GM12872 (cell line): ENCODE measurements around the gene GLI3.

Experiments used
- TF ChIP-seq, protein P1 (sequence below): IDR thresholded peaks from 3 replicates; pipeline ENCODE4 v1.5.1; 2011; ENCODE audit warnings: low read depth, mild to moderate bottlenecking, low read length, moderate library complexity; ENCODE audit not compliant: insufficient read depth

The GLI3 gene

DNA sequence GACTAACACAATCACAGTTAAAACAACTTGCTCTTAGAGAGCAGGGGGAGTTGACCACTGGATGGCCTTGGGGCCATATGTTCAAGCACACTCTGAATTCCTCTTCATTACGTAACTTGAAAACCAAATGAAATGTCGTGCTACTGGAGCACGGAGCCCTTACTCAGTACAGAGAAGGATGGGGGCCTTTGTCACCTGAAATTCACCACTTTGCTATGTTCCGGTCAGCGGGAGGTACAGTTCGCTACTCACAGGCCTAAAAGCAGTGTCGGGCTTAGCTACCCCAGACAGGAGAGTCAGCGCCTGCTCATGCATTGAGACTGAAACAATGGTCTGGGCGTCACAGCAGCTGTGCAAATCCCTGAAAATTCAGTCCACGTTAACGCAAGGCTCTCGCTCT is 39.6 kb downstream of the GLI3 start:
- TF ChIP-seq, protein P1, sequence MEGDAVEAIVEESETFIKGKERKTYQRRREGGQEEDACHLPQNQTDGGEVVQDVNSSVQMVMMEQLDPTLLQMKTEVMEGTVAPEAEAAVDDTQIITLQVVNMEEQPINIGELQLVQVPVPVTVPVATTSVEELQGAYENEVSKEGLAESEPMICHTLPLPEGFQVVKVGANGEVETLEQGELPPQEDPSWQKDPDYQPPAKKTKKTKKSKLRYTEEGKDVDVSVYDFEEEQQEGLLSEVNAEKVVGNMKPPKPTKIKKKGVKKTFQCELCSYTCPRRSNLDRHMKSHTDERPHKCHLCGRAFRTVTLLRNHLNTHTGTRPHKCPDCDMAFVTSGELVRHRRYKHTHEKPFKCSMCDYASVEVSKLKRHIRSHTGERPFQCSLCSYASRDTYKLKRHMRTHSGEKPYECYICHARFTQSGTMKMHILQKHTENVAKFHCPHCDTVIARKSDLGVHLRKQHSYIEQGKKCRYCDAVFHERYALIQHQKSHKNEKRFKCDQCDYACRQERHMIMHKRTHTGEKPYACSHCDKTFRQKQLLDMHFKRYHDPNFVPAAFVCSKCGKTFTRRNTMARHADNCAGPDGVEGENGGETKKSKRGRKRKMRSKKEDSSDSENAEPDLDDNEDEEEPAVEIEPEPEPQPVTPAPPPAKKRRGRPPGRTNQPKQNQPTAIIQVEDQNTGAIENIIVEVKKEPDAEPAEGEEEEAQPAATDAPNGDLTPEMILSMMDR: no peak

DNA sequence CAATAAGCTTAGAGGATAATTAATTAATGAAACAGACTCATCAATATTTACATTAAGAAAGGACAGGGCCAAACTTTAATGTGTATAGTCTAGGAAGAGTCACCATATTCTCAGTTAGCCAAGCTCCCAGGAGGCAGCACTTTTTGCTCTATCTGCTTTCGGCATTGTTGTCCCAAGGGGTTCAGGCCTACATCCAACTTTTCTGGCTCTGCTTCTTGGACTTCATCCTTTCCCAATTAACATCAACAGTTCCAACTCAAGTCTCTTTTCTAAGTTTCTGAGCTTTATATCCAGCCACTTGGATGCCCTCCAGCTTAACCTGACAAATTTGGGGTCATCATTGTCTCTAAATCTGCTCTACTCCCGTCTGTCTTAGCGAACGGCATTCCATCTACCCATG is 42.8 kb downstream of the GLI3 start:
- TF ChIP-seq, protein P1: no peak

DNA sequence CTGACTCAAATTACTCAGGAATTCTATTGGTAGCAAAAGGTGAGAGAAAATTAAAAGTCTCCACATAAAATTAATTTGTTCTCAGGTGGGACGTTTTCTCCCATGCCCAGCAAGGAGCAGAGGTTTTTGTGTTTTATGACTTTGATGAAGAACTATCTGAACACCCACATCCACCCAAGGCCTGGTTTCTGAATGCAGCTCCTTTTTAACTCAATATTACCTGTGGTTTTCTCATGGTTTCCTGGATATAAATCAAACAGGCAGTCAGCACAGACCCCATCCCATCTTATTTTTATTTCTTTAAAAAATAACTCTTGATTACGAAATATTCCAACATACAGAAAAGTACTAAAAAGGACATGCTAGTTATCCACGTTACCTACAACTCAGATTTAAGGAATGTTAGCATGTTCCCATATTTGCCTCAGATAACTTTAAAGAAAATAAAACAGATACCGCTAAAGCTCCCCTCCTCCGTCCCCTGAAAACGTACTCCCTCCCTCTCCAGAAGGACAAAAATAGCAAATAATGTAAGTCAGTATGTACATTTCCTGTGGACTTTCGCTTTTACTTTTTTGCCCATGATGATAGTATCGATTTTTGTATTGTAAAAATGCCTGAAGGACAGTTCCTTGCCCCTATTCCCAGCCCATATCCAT is 43.4 kb downstream of the GLI3 start:
- TF ChIP-seq, protein P1: no peak

DNA sequence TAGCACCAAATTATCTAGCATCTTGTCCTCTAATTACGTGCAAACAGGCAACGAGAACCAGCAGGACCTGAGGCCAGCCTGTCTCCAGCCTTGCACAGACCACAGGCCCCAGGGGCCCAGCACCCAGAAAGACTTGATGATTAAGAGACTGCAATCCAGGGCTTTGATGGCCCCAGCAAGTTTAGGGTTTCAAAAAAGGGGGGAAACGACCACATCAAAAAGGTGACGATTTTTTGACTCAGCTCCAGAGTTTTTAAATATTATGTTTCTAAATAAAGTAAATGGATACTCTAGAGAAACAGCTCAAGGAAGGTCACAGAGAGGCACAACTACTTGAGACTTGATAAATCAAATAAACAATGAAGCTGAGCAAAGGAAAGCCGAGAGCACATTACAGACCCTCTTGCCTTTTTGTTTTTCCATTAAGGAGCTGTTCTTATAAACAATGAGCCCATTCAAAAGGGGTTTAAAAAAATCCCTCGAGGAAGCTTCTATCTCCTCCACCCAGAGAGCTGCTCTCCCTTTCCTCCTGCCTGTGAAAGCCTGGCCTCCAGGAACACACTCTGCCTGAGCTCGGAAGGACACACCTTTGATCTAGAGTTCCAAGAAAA is 44.1 kb downstream of the GLI3 start:
- TF ChIP-seq, protein P1: no peak

DNA sequence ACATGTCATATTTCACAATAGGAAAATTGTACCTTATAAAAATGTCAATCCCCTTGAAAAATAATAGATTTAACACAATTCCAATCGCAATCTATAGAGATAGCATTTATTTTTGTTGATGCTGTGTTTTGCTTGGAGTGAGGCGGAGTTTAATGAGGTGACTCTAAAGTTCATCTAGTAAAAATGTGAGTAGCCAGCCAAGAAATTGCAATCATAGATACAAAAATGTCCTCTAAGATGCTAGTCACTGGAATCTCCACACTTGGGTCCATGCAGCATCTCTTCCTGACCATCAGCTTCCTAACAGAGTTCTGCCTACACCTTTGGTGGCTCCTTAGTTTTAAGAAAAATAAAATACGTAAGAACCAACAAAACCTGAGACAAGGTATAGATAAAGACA is 44.9 kb downstream of the GLI3 start:
- TF ChIP-seq, protein P1: no peak

DNA sequence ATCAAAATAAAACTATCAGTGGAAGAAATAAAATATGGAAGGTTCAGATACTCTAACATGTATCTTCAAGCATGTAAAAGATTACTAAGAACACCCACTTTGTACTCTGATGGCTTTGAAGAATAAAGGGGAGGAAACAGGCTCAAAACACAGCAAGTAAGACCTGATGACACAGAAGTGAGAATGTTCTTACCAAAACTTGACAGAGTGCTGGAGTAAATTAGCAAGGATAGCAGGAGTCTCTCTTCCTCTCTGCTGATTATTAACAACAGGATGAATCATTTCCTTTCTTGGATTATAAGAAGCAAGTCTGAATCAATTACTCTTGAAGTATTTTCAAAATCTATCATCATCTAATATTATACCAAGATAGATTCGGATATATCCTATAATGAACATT is 47.5 kb downstream of the GLI3 start:
- TF ChIP-seq, protein P1: no peak

DNA sequence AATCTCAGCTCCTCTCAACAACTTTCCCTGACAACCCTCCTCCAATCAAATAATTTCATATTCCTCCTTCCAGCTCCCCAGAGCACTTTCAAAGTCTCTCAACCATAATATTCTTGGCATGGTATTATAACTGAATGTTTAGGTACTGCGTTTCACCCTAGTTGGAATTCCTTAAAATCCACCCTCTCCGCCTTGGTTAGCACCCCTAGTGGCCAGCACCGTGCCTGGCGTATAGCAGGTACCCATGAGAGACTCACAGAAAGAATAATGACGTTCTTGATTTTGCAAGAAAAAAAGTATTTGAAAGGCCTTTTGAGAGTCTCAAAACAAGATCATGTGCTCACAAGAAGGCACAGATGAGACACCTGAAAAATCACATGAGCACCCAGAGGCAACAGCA is 50.9 kb downstream of the GLI3 start:
- TF ChIP-seq, protein P1: peak; percentile 51
